ENCODE results near the gene DRAXIN. TPM values are rescaled to one million over a fixed set of nuclear protein-coding genes. Genes with fewer than 3 reads are reported as not detected.
A peak's percentile ranks its signal among the peaks of the same experiment; 100 is the strongest.

Gene DRAXIN
- polyA plus RNA-seq, 1 donor: 0.42 TPM

- Histone ChIP-seq H3K27me3 (ENCODE audit: control insufficient read depth, insufficient read depth, low read length) (peaks cover 15% of the 10 kb centered on the region), H3K9me3 (ENCODE audit: control insufficient read depth, low read depth, low read length) (peaks cover 3% of the 10 kb centered on the region), H3K36me3 (ENCODE audit: control insufficient read depth, insufficient read depth, low read length) (no peaks in the 10 kb centered on the region), H3K27ac (ENCODE audit: low read length) (no peak overlapping the region), H3K4me3 (ENCODE audit: low read length) (no peak overlapping the region), H3K4me1 (ENCODE audit: control insufficient read depth, insufficient read depth, low read length) (no peaks in the 10 kb centered on the region)
- WGBS (ENCODE audit: insufficient coverage, low lambda C conversion rate): no CpG with 5 or more reads among the region's 3 CpGs
- no peak for DNase-seq
Observed at GRCh38 chr1:11764115-11764514, 72.6 kb downstream of the DRAXIN start.

- WGBS (ENCODE audit: insufficient coverage, low lambda C conversion rate): no CpG with 5 or more reads among the region's 7 CpGs
- peaks cover 3% of the 10 kb centered on the region for H3K9me3 ChIP-seq (ENCODE audit: control insufficient read depth, low read depth, low read length)
- DNase-seq: no peak
Observed at GRCh38 chr1:11764519-11764918, 73.0 kb downstream of the DRAXIN start.

GRCh38 chr1:11765661-11766428 is 74.3 kb downstream of the DRAXIN start:
- Histone ChIP-seq H3K9me3 (ENCODE audit: control insufficient read depth, low read depth, low read length) (peaks cover 3% of the 10 kb centered on the region), H3K4me3 (ENCODE audit: low read length) (no peak overlapping the region), H3K27ac (ENCODE audit: low read length) (no peak overlapping the region), H3K4me1 (ENCODE audit: control insufficient read depth, insufficient read depth, low read length) (no peaks in the 10 kb centered on the region), H3K27me3 (ENCODE audit: control insufficient read depth, insufficient read depth, low read length) (peaks cover 13% of the 10 kb centered on the region), H3K36me3 (ENCODE audit: control insufficient read depth, insufficient read depth, low read length) (no peaks in the 10 kb centered on the region)
- DNase-seq: no peak
- WGBS (ENCODE audit: insufficient coverage, low lambda C conversion rate): no CpG with 5 or more reads among the region's 19 CpGs

More at GRCh38 chr1:11764519-11764918, 73.0 kb downstream of the DRAXIN start:
- Histone ChIP-seq H3K27me3 (ENCODE audit: control insufficient read depth, insufficient read depth, low read length) (peaks cover 15% of the 10 kb centered on the region), H3K36me3 (ENCODE audit: control insufficient read depth, insufficient read depth, low read length) (no peaks in the 10 kb centered on the region), H3K27ac (ENCODE audit: low read length) (no peak overlapping the region), H3K4me3 (ENCODE audit: low read length) (no peak overlapping the region), H3K4me1 (ENCODE audit: control insufficient read depth, insufficient read depth, low read length) (no peaks in the 10 kb centered on the region)

- Histone ChIP-seq H3K9me3 (ENCODE audit: control insufficient read depth, low read depth, low read length) (peaks cover 3% of the 10 kb centered on the region), H3K27me3 (ENCODE audit: control insufficient read depth, insufficient read depth, low read length) (peaks cover 12% of the 10 kb centered on the region), H3K36me3 (ENCODE audit: control insufficient read depth, insufficient read depth, low read length) (no peaks in the 10 kb centered on the region), H3K27ac (ENCODE audit: low read length) (no peak overlapping the region), H3K4me1 (ENCODE audit: control insufficient read depth, insufficient read depth, low read length) (no peaks in the 10 kb centered on the region), H3K4me3 (ENCODE audit: low read length) (no peak overlapping the region)
- WGBS (ENCODE audit: insufficient coverage, low lambda C conversion rate): no CpG with 5 or more reads among the region's 14 CpGs
- DNase-seq: no peak
Observed at GRCh38 chr1:11766429-11766776, 74.9 kb downstream of the DRAXIN start.

GRCh38 chr1:11767922-11768704 is 76.6 kb downstream of the DRAXIN start:
- H3K4me3 ChIP-seq (ENCODE audit: low read length): no peak overlapping the region
- WGBS (ENCODE audit: insufficient coverage, low lambda C conversion rate): no CpG with 5 or more reads among the region's 16 CpGs
- no peak overlapping the region for H3K27ac ChIP-seq (ENCODE audit: low read length)
- no peaks in the 10 kb centered on the region for H3K4me1 ChIP-seq (ENCODE audit: control insufficient read depth, insufficient read depth, low read length)
- H3K27me3 ChIP-seq (ENCODE audit: control insufficient read depth, insufficient read depth, low read length): no peaks in the 10 kb centered on the region
- no peaks in the 10 kb centered on the region for H3K9me3 ChIP-seq (ENCODE audit: control insufficient read depth, low read depth, low read length)
- DNase-seq: no peak
- H3K36me3 ChIP-seq (ENCODE audit: control insufficient read depth, insufficient read depth, low read length): no peaks in the 10 kb centered on the region

- no peak overlapping the region for H3K4me3 ChIP-seq (ENCODE audit: low read length)
- peak in 1 of 2 donors; percentile 27 for DNase-seq
- H3K9me3 ChIP-seq (ENCODE audit: control insufficient read depth, low read depth, low read length): no peaks in the 10 kb centered on the region
- H3K27me3 ChIP-seq (ENCODE audit: control insufficient read depth, insufficient read depth, low read length): no peaks in the 10 kb centered on the region
- no peaks in the 10 kb centered on the region for H3K4me1 ChIP-seq (ENCODE audit: control insufficient read depth, insufficient read depth, low read length)
- H3K27ac ChIP-seq (ENCODE audit: low read length): no peak overlapping the region
- WGBS (ENCODE audit: insufficient coverage, low lambda C conversion rate): no CpG with 5 or more reads among the region's 4 CpGs
- no peaks in the 10 kb centered on the region for H3K36me3 ChIP-seq (ENCODE audit: control insufficient read depth, insufficient read depth, low read length)
Observed at GRCh38 chr1:11768821-11769220, 77.3 kb downstream of the DRAXIN start.

- Histone ChIP-seq H3K36me3 (ENCODE audit: control insufficient read depth, insufficient read depth, low read length) (no peaks in the 10 kb centered on the region), H3K27ac (ENCODE audit: low read length) (no peak overlapping the region), H3K9me3 (ENCODE audit: control insufficient read depth, low read depth, low read length) (no peaks in the 10 kb centered on the region), H3K4me3 (ENCODE audit: low read length) (no peak overlapping the region), H3K27me3 (ENCODE audit: control insufficient read depth, insufficient read depth, low read length) (no peaks in the 10 kb centered on the region), H3K4me1 (ENCODE audit: control insufficient read depth, insufficient read depth, low read length) (no peaks in the 10 kb centered on the region)
- no peak for DNase-seq
- WGBS (ENCODE audit: insufficient coverage, low lambda C conversion rate): no CpG with 5 or more reads among the region's 4 CpGs
Observed at GRCh38 chr1:11769274-11769673, 77.8 kb downstream of the DRAXIN start.

GRCh38 chr1:11770011-11770410 is 78.5 kb downstream of the DRAXIN start:
- H3K27me3 ChIP-seq (ENCODE audit: control insufficient read depth, insufficient read depth, low read length): no peaks in the 10 kb centered on the region
- DNase-seq: no peak

GRCh38 chr1:11771481-11772043 is 80.1 kb downstream of the DRAXIN start:
- Histone ChIP-seq H3K27me3 (ENCODE audit: control insufficient read depth, insufficient read depth, low read length) (no peaks in the 10 kb centered on the region), H3K9me3 (ENCODE audit: control insufficient read depth, low read depth, low read length) (no peaks in the 10 kb centered on the region)
- WGBS (ENCODE audit: insufficient coverage, low lambda C conversion rate): no CpG with 5 or more reads among the region's 11 CpGs

More at GRCh38 chr1:11770011-11770410, 78.5 kb downstream of the DRAXIN start:
- Histone ChIP-seq H3K27ac (ENCODE audit: low read length) (no peak overlapping the region), H3K36me3 (ENCODE audit: control insufficient read depth, insufficient read depth, low read length) (no peaks in the 10 kb centered on the region), H3K4me3 (ENCODE audit: low read length) (no peak overlapping the region), H3K4me1 (ENCODE audit: control insufficient read depth, insufficient read depth, low read length) (no peaks in the 10 kb centered on the region), H3K9me3 (ENCODE audit: control insufficient read depth, low read depth, low read length) (no peaks in the 10 kb centered on the region)

GRCh38 chr1:11772458-11772857 is 80.9 kb downstream of the DRAXIN start:
- H3K9me3 ChIP-seq (ENCODE audit: control insufficient read depth, low read depth, low read length): no peaks in the 10 kb centered on the region
- DNase-seq: no peak
- WGBS (ENCODE audit: insufficient coverage, low lambda C conversion rate): no CpG with 5 or more reads among the region's 5 CpGs

More at GRCh38 chr1:11771481-11772043, 80.1 kb downstream of the DRAXIN start:
- no peak for DNase-seq
- no peak overlapping the region for H3K4me3 ChIP-seq (ENCODE audit: low read length)
- H3K27ac ChIP-seq (ENCODE audit: low read length): no peak overlapping the region
- H3K4me1 ChIP-seq (ENCODE audit: control insufficient read depth, insufficient read depth, low read length): no peaks in the 10 kb centered on the region
- H3K36me3 ChIP-seq (ENCODE audit: control insufficient read depth, insufficient read depth, low read length): no peaks in the 10 kb centered on the region

More at GRCh38 chr1:11772458-11772857, 80.9 kb downstream of the DRAXIN start:
- Histone ChIP-seq H3K36me3 (ENCODE audit: control insufficient read depth, insufficient read depth, low read length) (no peaks in the 10 kb centered on the region), H3K4me1 (ENCODE audit: control insufficient read depth, insufficient read depth, low read length) (no peaks in the 10 kb centered on the region), H3K27ac (ENCODE audit: low read length) (no peak overlapping the region), H3K4me3 (ENCODE audit: low read length) (no peak overlapping the region), H3K27me3 (ENCODE audit: control insufficient read depth, insufficient read depth, low read length) (no peaks in the 10 kb centered on the region)
